GM19099 (cell line): ENCODE measurements around the gene ZDHHC7.

Source experiments
- POLR2A ChIP-seq: IDR thresholded peaks from 3 replicates; pipeline ENCODE4 v1.6.1; 2011; ENCODE audit warnings: low read depth; ENCODE audit not compliant: insufficient read length; ENCODE audit errors: extremely low read depth

Gene ZDHHC7

DNA sequence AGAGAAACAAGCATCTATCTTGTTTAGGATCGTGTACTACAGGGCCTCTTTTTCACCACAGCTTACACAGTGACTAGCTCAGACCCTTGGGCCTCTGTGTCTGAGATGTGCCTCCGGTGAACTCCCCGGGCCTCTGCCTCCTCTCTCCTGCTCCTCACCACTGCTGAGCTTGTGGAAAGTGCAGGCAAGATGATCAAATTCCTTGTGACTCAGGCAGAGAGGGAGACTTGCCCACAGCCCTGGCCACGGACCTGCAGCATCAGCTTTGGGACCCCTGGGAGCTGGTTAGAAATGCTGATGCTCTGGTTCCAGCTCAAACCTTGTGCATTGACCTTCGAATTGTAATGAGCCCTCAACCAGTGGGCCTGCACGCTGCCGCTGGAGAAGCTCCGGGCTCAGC lies 79.8 kb downstream of the ZDHHC7 start:
- no peak for TF ChIP-seq POLR2A

DNA sequence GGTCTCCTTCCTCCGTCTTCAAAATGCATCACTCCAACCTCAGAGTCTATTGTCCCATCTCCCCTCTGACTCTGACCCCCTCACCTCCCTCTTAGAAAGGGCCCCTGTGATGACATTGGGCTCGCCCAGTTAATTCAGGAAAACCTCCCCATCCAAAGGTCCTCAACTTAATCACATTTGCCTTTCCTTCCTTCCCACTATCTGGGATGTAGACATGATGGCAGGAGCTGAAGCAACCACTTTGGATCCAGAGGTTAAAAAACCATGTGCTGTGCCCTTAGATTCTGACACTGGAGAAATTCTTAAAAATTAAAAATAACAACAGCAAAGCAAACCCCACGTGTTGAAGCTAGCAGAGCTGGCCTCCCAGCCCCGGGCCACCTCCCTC lies 80.2 kb downstream of the ZDHHC7 start:
- TF ChIP-seq POLR2A: no peak

GRCh38 chr16:84930298-84931106 lies 80.8 kb downstream of the ZDHHC7 start:
- no peak for TF ChIP-seq POLR2A

DNA sequence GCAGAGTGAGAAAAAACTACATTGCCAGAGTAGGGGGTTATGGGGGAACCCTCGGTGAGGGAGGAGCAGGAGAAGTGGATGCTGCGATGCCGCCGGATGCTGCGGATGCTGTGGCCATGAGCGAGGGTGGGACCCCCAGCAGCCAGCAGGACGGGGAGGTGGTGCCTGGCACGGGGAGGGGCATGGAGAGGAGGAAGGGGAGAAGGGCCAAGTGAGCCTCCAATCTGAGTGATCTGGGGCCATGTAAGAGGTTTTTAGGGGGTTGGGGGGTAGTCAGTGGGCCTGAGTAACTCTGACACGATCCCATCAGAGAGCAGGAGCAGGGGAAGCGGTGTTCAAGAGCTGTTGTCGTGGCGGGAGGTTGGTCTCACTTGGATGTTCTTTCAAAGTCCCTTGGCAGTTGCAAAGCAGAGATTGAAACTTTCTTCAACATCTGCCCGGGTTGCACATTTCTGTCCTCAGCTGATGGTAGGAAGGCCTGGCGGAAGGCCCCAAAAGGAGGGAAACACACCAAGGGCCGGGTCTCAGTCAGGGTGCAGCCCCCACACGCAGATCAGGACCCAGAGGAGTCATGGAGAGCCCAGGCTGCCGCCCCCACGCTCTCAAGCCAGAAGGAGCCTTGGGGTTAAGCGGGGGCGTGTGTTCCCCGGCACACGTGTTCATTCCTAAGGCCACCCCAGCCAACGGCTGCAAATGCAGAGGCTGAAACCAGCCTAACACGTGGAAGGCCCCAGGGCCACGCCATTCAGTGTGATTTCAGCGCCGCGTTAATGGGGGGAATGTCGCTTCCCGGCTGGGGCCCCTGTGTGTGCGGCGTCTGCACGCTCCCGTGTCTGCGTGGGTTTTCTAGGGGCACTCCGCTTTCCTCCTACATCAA lies 81.7 kb downstream of the ZDHHC7 start:
- no peak for TF ChIP-seq POLR2A

DNA sequence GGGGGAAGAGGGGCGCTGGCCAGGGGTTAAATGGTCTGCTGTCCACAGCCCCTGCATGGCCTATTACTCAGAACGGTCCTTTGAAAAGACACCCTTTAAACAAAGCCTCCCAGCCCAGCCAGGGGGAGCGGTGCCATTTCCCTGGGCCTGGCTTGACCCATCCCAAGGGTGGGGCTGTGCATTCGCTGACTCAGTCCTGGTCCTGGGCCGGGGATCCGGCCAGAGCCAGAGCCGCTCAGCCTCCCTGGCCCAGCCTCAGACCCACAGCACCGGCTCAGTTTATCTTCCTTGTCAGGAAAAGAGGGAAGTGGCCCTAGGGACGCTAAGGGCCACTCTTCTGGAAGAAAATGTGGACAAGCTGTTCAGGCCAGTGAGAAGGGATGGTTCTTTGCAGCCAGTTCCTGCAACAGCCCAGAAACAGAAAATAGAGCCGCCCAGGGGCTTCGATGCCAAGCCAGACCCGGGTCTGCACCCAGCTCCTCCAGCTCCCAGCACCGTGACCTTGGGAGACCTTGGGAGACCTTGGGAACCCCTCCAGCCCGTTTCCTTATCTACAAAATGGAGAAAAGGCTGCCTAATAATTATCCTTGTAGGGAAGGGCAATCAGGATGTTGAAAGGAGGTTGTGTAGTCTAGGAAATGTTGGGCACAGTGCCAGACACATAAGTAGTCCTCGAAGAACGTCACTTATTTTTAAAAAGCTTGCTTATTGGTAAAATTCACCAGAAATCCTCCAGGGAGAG lies 82.5 kb downstream of the ZDHHC7 start:
- no peak for TF ChIP-seq POLR2A

- TF ChIP-seq POLR2A: no peak
Measured at GRCh38 chr16:84927621-84928591, 83.4 kb downstream of the ZDHHC7 start.

DNA sequence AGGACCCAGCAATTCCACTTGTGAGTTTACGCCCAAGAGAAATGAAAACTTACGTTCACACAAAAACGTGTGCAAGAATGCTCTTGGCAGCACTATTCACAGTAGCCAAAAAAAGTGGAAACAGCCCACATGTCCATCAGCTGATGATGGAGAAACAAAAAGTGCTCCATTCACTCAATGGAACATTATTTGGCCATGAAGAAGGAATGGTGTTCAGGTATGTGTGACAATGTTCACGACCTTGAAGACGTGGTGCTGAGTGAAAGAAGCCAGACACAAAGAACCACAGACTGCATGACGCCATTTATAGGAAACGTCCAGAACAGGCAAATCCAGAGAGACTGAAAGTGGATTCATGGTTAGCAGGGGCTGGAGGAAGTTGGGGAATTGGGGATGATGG lies 84.9 kb downstream of the ZDHHC7 start:
- TF ChIP-seq POLR2A: no peak

DNA sequence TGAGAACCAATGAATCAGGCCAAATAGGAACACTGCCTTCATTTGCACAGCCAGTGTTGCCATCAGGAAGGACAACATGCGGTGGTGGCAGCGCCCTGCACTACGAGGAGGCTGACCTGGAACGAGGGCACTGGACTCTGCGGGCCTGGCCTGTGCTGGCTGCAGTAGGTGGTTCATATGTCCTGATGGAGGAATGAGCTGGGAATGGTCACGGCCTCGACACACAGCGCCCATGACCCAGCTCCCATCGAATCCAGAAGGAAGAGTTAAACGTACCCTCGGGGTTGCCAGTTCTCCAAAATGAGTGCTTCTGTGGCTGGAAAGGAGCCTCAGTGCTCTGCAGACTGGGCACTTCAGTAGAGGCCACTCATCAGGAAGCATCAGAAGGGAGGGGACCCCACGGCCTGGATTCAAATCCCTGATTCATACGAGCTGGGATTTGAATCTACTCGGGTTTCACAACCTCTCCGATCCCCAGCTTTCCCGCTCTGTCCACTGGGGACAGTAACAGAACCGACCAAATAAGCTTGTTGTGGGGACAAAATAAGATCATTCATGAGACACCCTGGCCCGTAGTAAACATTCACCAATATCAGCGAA lies 85.5 kb downstream of the ZDHHC7 start:
- TF ChIP-seq POLR2A: no peak

GRCh38 chr16:84925092-84925772 lies 86.1 kb downstream of the ZDHHC7 start:
- TF ChIP-seq POLR2A: no peak

DNA sequence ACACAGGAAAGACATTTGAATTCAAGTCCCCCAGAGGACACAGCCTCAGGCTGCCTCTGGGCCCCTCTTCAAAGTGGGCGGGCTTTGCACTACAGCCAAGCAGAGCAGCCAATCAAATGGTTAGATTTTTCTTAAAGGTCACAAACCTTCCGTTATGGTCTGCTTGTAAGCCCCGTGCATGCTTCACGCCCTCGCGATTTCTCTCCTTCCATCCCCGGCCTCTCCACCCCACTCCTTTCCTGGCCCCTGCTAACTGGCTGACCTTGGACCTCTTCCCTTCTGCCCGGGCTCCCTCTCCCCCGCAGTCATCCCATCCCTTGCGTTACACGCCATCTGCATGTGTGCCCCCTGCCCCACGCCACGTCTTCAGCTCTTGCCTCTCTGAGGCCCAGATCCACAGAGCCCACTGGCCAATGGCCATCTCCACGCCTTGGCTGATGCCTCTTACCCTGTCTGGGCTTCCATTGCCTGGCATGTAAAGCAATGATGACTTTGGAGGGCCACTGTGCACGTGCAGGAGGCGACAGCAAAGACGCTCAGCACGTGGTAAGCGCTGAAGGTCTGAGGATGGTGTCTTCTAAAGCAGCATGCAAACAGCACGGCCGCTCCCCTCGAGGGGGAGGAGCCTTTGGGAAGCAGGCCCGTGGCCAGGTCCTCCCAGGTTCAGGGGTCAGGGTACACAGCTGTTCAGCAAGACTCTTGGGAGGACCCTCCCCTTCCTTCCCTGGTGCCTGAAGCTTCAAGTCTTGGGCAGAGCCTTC lies 86.8 kb downstream of the ZDHHC7 start:
- TF ChIP-seq POLR2A: no peak
